ENCODE results near the gene MEIS2. TPM values are rescaled to one million over a fixed set of nuclear protein-coding genes. Genes with fewer than 3 reads are reported as not detected.
A peak's percentile ranks its signal among the peaks of the same experiment; 100 is the strongest.

MEIS2 gene
- total and polyA plus RNA-seq, 2 of the 13 experiments (the other 11 are each of a cell fraction or from before 2014, with no cell fraction given), result 10.7 to 12.4 TPM

DNA sequence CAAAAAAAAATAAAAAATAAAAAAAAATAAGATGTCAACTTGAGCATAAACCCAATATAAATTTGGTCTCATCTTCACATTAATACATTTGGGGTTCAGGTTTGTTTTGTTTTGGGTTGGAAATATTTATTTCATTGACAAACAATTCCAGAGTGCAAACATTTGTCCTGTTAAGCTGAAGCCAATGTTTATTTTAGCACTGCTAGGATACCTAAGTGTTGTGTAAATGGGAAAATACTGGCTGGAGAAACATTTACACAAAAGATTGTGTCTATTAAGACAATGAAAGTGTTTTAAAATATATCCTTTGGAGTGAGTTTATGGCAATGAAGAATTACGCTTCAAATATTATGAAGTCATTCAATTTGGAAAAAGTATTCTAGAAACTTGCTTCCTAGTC lies 91.1 kb downstream of the MEIS2 start (continued):
- TF ChIP-seq, protein P1, sequence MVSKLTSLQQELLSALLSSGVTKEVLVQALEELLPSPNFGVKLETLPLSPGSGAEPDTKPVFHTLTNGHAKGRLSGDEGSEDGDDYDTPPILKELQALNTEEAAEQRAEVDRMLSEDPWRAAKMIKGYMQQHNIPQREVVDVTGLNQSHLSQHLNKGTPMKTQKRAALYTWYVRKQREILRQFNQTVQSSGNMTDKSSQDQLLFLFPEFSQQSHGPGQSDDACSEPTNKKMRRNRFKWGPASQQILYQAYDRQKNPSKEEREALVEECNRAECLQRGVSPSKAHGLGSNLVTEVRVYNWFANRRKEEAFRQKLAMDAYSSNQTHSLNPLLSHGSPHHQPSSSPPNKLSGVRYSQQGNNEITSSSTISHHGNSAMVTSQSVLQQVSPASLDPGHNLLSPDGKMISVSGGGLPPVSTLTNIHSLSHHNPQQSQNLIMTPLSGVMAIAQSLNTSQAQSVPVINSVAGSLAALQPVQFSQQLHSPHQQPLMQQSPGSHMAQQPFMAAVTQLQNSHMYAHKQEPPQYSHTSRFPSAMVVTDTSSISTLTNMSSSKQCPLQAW (CRISPR knock-in tag; IDR thresholded peaks at IDR 0.05), result no peak
- TF ChIP-seq RERE (CRISPR knock-in tag; IDR thresholded peaks at IDR 0.05; ENCODE audit: low read depth), result 0 out of 2 replicates have a peak, but pooled peaks have one; percentile 21
- TF ChIP-seq, protein P2, sequence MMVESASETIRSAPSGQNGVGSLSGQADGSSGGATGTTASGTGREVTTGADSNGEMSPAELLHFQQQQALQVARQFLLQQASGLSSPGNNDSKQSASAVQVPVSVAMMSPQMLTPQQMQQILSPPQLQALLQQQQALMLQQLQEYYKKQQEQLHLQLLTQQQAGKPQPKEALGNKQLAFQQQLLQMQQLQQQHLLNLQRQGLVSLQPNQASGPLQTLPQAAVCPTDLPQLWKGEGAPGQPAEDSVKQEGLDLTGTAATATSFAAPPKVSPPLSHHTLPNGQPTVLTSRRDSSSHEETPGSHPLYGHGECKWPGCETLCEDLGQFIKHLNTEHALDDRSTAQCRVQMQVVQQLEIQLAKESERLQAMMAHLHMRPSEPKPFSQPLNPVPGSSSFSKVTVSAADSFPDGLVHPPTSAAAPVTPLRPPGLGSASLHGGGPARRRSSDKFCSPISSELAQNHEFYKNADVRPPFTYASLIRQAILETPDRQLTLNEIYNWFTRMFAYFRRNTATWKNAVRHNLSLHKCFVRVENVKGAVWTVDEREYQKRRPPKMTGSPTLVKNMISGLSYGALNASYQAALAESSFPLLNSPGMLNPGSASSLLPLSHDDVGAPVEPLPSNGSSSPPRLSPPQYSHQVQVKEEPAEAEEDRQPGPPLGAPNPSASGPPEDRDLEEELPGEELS (CRISPR knock-in tag; IDR thresholded peaks at IDR 0.05), result peak; percentile 65
- TF ChIP-seq, protein P3, sequence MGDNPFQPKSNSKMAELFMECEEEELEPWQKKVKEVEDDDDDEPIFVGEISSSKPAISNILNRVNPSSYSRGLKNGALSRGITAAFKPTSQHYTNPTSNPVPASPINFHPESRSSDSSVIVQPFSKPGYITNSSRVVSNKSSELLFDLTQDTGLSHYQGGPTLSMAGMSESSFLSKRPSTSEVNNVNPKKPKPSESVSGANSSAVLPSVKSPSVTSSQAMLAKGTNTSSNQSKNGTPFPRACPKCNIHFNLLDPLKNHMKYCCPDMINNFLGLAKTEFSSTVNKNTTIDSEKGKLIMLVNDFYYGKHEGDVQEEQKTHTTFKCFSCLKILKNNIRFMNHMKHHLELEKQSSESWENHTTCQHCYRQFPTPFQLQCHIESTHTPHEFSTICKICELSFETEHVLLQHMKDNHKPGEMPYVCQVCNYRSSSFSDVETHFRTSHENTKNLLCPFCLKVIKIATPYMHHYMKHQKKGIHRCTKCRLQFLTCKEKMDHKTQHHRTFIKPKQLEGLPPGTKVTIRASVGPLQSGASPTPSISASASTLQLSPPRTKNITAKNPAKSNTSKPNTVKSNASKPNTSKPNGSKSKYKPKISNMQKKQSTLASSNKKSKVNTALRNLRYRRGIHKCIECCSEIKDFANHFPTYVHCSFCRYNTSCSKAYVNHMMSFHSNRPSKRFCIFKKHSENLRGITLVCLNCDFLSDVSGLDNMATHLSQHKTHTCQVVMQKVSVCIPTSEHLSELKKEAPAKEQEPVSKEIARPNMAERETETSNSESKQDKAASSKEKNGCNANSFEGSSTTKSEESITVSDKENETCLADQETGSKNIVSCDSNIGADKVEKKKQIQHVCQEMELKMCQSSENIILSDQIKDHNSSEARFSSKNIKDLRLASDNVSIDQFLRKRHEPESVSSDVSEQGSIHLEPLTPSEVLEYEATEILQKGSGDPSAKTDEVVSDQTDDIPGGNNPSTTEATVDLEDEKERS (CRISPR knock-in tag; IDR thresholded peaks at IDR 0.05), result no peak
- TF ChIP-seq SOX13 (IDR thresholded peaks at IDR 0.05), result no peak
- peak in 1 of 2 experiments; percentile 82; a peak in 2 of 4 replicates for TF ChIP-seq SOX13 (CRISPR knock-in tag; conservative IDR thresholded peaks at IDR 0.05 in 1 of 2, IDR thresholded peaks at IDR 0.05 in 1 of 2)
- TF ChIP-seq ISL2 (CRISPR knock-in tag; IDR thresholded peaks at IDR 0.05), result 0 out of 2 replicates have a peak, but pooled peaks have one; percentile 20
- TF ChIP-seq TBX3 (IDR thresholded peaks at IDR 0.05; ENCODE audit: borderline replicate concordance), result peak; percentile 80; the same call in 1 of the 2 replicates
- 0 out of 2 replicates have a peak, but pooled peaks have one; percentile 5 for TF ChIP-seq CEBPG (CRISPR knock-in tag; IDR thresholded peaks at IDR 0.05)
- TF ChIP-seq FOXA1 (IDR thresholded peaks at IDR 0.05), result 0 out of 2 replicates have a peak, but pooled peaks have one; percentile 34
- TF ChIP-seq FOXA1 (CRISPR knock-in tag; IDR thresholded peaks at IDR 0.05), result peak; percentile 44; the same call in 1 of the 2 replicates
- 0 out of 2 replicates have a peak, but pooled peaks have one; percentile 16 for TF ChIP-seq FOXP1 (IDR thresholded peaks at IDR 0.05)
- peak; percentile 85 for TF ChIP-seq FOXP1 (CRISPR knock-in tag; IDR thresholded peaks at IDR 0.05)
- no peak for TF ChIP-seq NR2C2 (CRISPR knock-in tag; IDR thresholded peaks at IDR 0.05; ENCODE audit: borderline replicate concordance)

All from HepG2 (cell line).